Ectodermal cell (in vitro differentiated cells): ENCODE results near the gene CTIF.

Experiments used
- H3K27ac ChIP-seq: 2 replicates; pipeline ENCODE4 v1.7.0; 2013; ENCODE audit warnings: mild to moderate bottlenecking, low read depth, low read length; ENCODE audit not compliant: insufficient read depth, poor library complexity, severe bottlenecking
- H3K27me3 ChIP-seq: 2 replicates; pipeline ENCODE4 v1.7.0; 2013; ENCODE audit warnings: mild to moderate bottlenecking, low read length; ENCODE audit not compliant: insufficient read depth, control insufficient read depth, poor library complexity, severe bottlenecking
- H3K36me3 ChIP-seq: one replicate; pipeline ENCODE4 v1.7.0; 2013; ENCODE audit warnings: low read length; ENCODE audit not compliant: control insufficient read depth, insufficient read depth
- H3K4me1 ChIP-seq: one replicate; pipeline ENCODE4 v1.7.0; 2013; ENCODE audit warnings: low read length; ENCODE audit not compliant: control insufficient read depth, insufficient read depth
- H3K4me3 ChIP-seq: 2 replicates; pipeline ENCODE4 v1.7.0; 2013; ENCODE audit warnings: low read depth, low read length, control low read depth; ENCODE audit not compliant: insufficient read depth
- H3K9me3 ChIP-seq: 2 replicates; pipeline ENCODE4 v1.7.0; 2013; ENCODE audit warnings: mild to moderate bottlenecking, low read length, moderate library complexity; ENCODE audit not compliant: control insufficient read depth
- WGBS, 2 experiments: methylation state at CpG; one replicate each; pipeline ENCODE4 v1.1.7; 2013; ENCODE audit warnings: missing lambda C conversion rate in 2 of 2; 5-methylcytosine and 5-hydroxymethylcytosine counted together

Gene CTIF

GRCh38 chr18:48700446-48700845, 161.6 kb downstream of the CTIF start:
- H3K27ac ChIP-seq, result no peak overlapping the region
- no peak overlapping the region for H3K4me3 ChIP-seq
- no peaks in the 10 kb centered on the region for H3K27me3 ChIP-seq
- 92 to 98% methylated on average over 9 of the region's 9 CpGs for WGBS, 2 experiments
- no peaks in the 10 kb centered on the region for H3K36me3 ChIP-seq
- no peaks in the 10 kb centered on the region for H3K9me3 ChIP-seq
- no peaks in the 10 kb centered on the region for H3K4me1 ChIP-seq

- H3K27ac ChIP-seq, result no peak overlapping the region
- no peak overlapping the region for H3K4me3 ChIP-seq
- H3K9me3 ChIP-seq, result no peaks in the 10 kb centered on the region
- H3K4me1 ChIP-seq, result no peaks in the 10 kb centered on the region
- H3K27me3 ChIP-seq, result no peaks in the 10 kb centered on the region
- WGBS, 2 experiments, result 89 to 93% methylated on average over 9 of the region's 9 CpGs
- H3K36me3 ChIP-seq, result no peaks in the 10 kb centered on the region
Measured at GRCh38 chr18:48702346-48703027, 163.7 kb downstream of the CTIF start.

- Histone ChIP-seq H3K4me3 (no peak overlapping the region), H3K36me3 (no peaks in the 10 kb centered on the region), H3K4me1 (no peaks in the 10 kb centered on the region), H3K27ac (no peak overlapping the region), H3K27me3 (no peaks in the 10 kb centered on the region), H3K9me3 (no peaks in the 10 kb centered on the region)
- WGBS, 2 experiments, result 89 to 94% methylated on average over 1 of the region's 1 CpG
Measured at GRCh38 chr18:48703028-48703386, 164.2 kb downstream of the CTIF start.

- Histone ChIP-seq H3K9me3 (no peaks in the 10 kb centered on the region), H3K27ac (no peak overlapping the region), H3K27me3 (no peaks in the 10 kb centered on the region), H3K36me3 (no peaks in the 10 kb centered on the region), H3K4me3 (no peak overlapping the region), H3K4me1 (no peaks in the 10 kb centered on the region)
- WGBS, 2 experiments, result 82 to 96% methylated on average over 2 of the region's 4 CpGs
Measured at GRCh38 chr18:48703418-48703817, 164.6 kb downstream of the CTIF start.

GRCh38 chr18:48705043-48705442, 166.2 kb downstream of the CTIF start:
- peaks cover 10% of the 10 kb centered on the region for H3K4me1 ChIP-seq
- 91 to 92% methylated on average over 7 of the region's 7 CpGs for WGBS, 2 experiments
- no peak overlapping the region for H3K27ac ChIP-seq

GRCh38 chr18:48705531-48705930, 166.7 kb downstream of the CTIF start:
- Histone ChIP-seq H3K36me3 (no peaks in the 10 kb centered on the region), H3K4me1 (peaks cover 10% of the 10 kb centered on the region), H3K27me3 (no peaks in the 10 kb centered on the region), H3K27ac (no peak overlapping the region), H3K4me3 (no peak overlapping the region), H3K9me3 (no peaks in the 10 kb centered on the region)
- 94% methylated on average over 11 of the region's 11 CpGs for WGBS, 2 experiments

More at GRCh38 chr18:48705043-48705442, 166.2 kb downstream of the CTIF start:
- H3K36me3 ChIP-seq, result no peaks in the 10 kb centered on the region
- no peaks in the 10 kb centered on the region for H3K9me3 ChIP-seq
- H3K27me3 ChIP-seq, result no peaks in the 10 kb centered on the region
- no peak overlapping the region for H3K4me3 ChIP-seq

- Histone ChIP-seq H3K4me3 (no peak overlapping the region), H3K27me3 (no peaks in the 10 kb centered on the region), H3K36me3 (no peaks in the 10 kb centered on the region), H3K27ac (no peak overlapping the region), H3K4me1 (peaks cover 10% of the 10 kb centered on the region), H3K9me3 (no peaks in the 10 kb centered on the region)
- 87 to 94% methylated on average over 5 of the region's 5 CpGs for WGBS, 2 experiments
Measured at GRCh38 chr18:48706731-48707130, 167.9 kb downstream of the CTIF start.

GRCh38 chr18:48707636-48708296, 168.9 kb downstream of the CTIF start:
- Histone ChIP-seq H3K27ac (no peak overlapping the region), H3K36me3 (no peaks in the 10 kb centered on the region), H3K4me3 (no peak overlapping the region), H3K27me3 (no peaks in the 10 kb centered on the region), H3K4me1 (peaks cover 10% of the 10 kb centered on the region), H3K9me3 (no peaks in the 10 kb centered on the region)
- 95 to 96% methylated on average over 7 of the region's 7 CpGs for WGBS, 2 experiments

- Histone ChIP-seq H3K27ac (no peak overlapping the region), H3K4me3 (no peak overlapping the region), H3K4me1 (peaks cover 10% of the 10 kb centered on the region), H3K27me3 (no peaks in the 10 kb centered on the region), H3K9me3 (no peaks in the 10 kb centered on the region), H3K36me3 (no peaks in the 10 kb centered on the region)
- WGBS, 2 experiments, result 96 to 98% methylated on average over 3 of the region's 3 CpGs
Measured at GRCh38 chr18:48708807-48709206, 170.0 kb downstream of the CTIF start.

- H3K4me1 ChIP-seq, result peaks cover 12% of the 10 kb centered on the region
- no peak overlapping the region for H3K27ac ChIP-seq
- WGBS, 2 experiments, result 38 to 39% methylated on average over 12 of the region's 12 CpGs
- no peaks in the 10 kb centered on the region for H3K36me3 ChIP-seq
- no peak overlapping the region for H3K4me3 ChIP-seq
- no peaks in the 10 kb centered on the region for H3K27me3 ChIP-seq
- no peaks in the 10 kb centered on the region for H3K9me3 ChIP-seq
Measured at GRCh38 chr18:48709371-48710062, 170.7 kb downstream of the CTIF start.
